Activated CD8-positive, alpha-beta memory T cell treated with anti-CD3 and anti-CD28 coated beads for 36 hours (primary cell): Measurements from ENCODE around the gene IL11. TPM values are rescaled to one million over a fixed set of nuclear protein-coding genes. Genes with fewer than 3 reads are reported as not detected.

Experiments used
- CTCF ChIA-PET: fragments of 350-600 bp; sonication (Branson Sonifier 250); formaldehyde crosslinking; loops from one replicate; lab custom pipeline; 2021; ENCODE audit warnings: antibody characterized with exemption; lab: Charles Lee
- POLR2A ChIA-PET: fragments of 350-600 bp; sonication (Branson Sonifier 250); formaldehyde crosslinking; loops from one replicate; lab custom pipeline; 2021; ENCODE audit warnings: antibody characterized with exemption; lab: Charles Lee
- total RNA-seq, 2 experiments: library from RNA; stranded (reverse); gene quantifications; one replicate each; pipeline ENCODE4 v1.2.3, GENCODE V29; 2021

IL11 gene
- total RNA-seq, 2 experiments from 2014 or later, result 0.08 to 0.21 TPM

- CTCF ChIA-PET, result interaction anchor here (0.9 to 2.3 kb wide), 6 partner anchors 25 to 243 kb away, joined by 3 to 17 read pairs (median 6); no protein-coding TSS in a partner anchor
- POLR2A ChIA-PET, result interaction anchor here (0.6 to 2.9 kb wide), 12 partner anchors 8 to 129 kb away, joined by 3 to 26 read pairs (median 4); partner anchors contain the start of genes HSPBP1, KMT5C, PPP6R1 and UBE2S
Measured at GRCh38 chr19:55383279-55384130, 13.2 kb upstream of the IL11 start.

GRCh38 chr19:55382522-55383054 lies 12.3 kb upstream of the IL11 start:
- POLR2A ChIA-PET, result interaction anchor here (2.3 to 2.9 kb wide), 4 partner anchors 24 to 128 kb away, joined by 8 to 26 read pairs (median 18); partner anchors contain the start of genes HSPBP1, KMT5C and UBE2S
- CTCF ChIA-PET, result interaction anchor here (1.0 kb wide), 1 partner anchor 242 kb away, joined by 3 read pairs; no protein-coding TSS in a partner anchor

GRCh38 chr19:55382013-55382412 lies 11.8 kb upstream of the IL11 start:
- CTCF ChIA-PET, result no interaction called here
- POLR2A ChIA-PET, result no interaction called here

- CTCF ChIA-PET, result no interaction called here
Measured at GRCh38 chr19:55379174-55379573, 8.9 kb upstream of the IL11 start.

GRCh38 chr19:55377356-55378131 lies 7.3 kb upstream of the IL11 start:
- CTCF ChIA-PET, result interaction anchor here (1.5 kb wide), 1 partner anchor 85 kb away, joined by 3 read pairs; no protein-coding TSS in a partner anchor
- POLR2A ChIA-PET, result no interaction called here

More at GRCh38 chr19:55379174-55379573, 8.9 kb upstream of the IL11 start:
- POLR2A ChIA-PET, result no interaction called here

- ChIA-PET CTCF (interaction anchor here (1.5 kb wide), 1 partner anchor 84 kb away, joined by 3 read pairs; no protein-coding TSS in a partner anchor), POLR2A (interaction anchor here (1.0 kb wide), 1 partner anchor 8 kb away, joined by 3 read pairs; the partner anchor contains the start of gene TMEM238)
Measured at GRCh38 chr19:55376241-55376933, 6.1 kb upstream of the IL11 start, which contains the start of gene TMEM190. Gene TMEM190, plus strand, starts transcription at chr19:55376826. Its CDS starts 28 bp downstream, at chr19:55376854.

GRCh38 chr19:55373993-55374757 lies 3.9 kb upstream of the IL11 start:
- POLR2A ChIA-PET, result no interaction called here
- CTCF ChIA-PET, result interaction anchor here (0.6 kb wide), 1 partner anchor 73 kb away, joined by 3 read pairs; no protein-coding TSS in a partner anchor

GRCh38 chr19:55373306-55373992 lies 3.2 kb upstream of the IL11 start:
- POLR2A ChIA-PET, result interaction anchor here (1.0 kb wide), 1 partner anchor 10 kb away, joined by 4 read pairs; the partner anchor contains the start of gene TMEM238
- CTCF ChIA-PET, result interaction anchor here (0.6 kb wide), 1 partner anchor 104 kb away, joined by 3 read pairs; no protein-coding TSS in a partner anchor

GRCh38 chr19:55372316-55373081 lies 2.2 kb upstream of the IL11 start:
- CTCF ChIA-PET, result interaction anchor here (0.6 to 0.8 kb wide), 2 partner anchors 71 to 105 kb away, joined by 3 read pairs; no protein-coding TSS in a partner anchor

GRCh38 chr19:55369653-55370304 lies 484 bp downstream of the IL11 start:
- ChIA-PET POLR2A (interaction anchor here (1.2 kb wide), 1 partner anchor 14 kb away, joined by 3 read pairs; no protein-coding TSS in a partner anchor), CTCF (no interaction called here)

More at GRCh38 chr19:55372316-55373081, 2.2 kb upstream of the IL11 start:
- POLR2A ChIA-PET, result interaction anchor here (1.0 kb wide), 1 partner anchor 11 kb away, joined by 4 read pairs; the partner anchor contains the start of gene TMEM238

- ChIA-PET POLR2A (interaction anchor here (1.2 kb wide), 2 partner anchors 14 to 16 kb away, joined by 3 read pairs; partner anchors contain the start of gene TMEM238), CTCF (no interaction called here)
Measured at GRCh38 chr19:55368701-55369563, 1.3 kb downstream of the IL11 start.

- CTCF ChIA-PET, result no interaction called here
Measured at GRCh38 chr19:55368106-55368505, 2.2 kb downstream of the IL11 start.

GRCh38 chr19:55366790-55367189 lies 3.5 kb downstream of the IL11 start:
- CTCF ChIA-PET, result no interaction called here

More at GRCh38 chr19:55368106-55368505, 2.2 kb downstream of the IL11 start:
- POLR2A ChIA-PET, result interaction anchor here (0.6 to 1.2 kb wide), 2 partner anchors 17 to 29 kb away, joined by 3 to 4 read pairs; partner anchors contain the start of gene TMEM238

GRCh38 chr19:55365964-55366363 lies 4.3 kb downstream of the IL11 start:
- POLR2A ChIA-PET, result no interaction called here
- CTCF ChIA-PET, result no interaction called here

More at GRCh38 chr19:55366790-55367189, 3.5 kb downstream of the IL11 start:
- POLR2A ChIA-PET, result no interaction called here
